HUES64 (cell line): ENCODE data around the gene NUCKS1.
"Not testable (repeated sequence)": the region's sequence is repeated elsewhere in the genome, so short reads cannot be mapped to it uniquely, and the experiment has no call there.

Experiments used
- H3K27ac ChIP-seq: 2 replicates; pipeline ENCODE4 v1.7.0; 2013; ENCODE audit warnings: low read depth, low read length, inconsistent platforms
- H3K27me3 ChIP-seq: 2 replicates; pipeline ENCODE4 v1.6.1; 2013; ENCODE audit warnings: mild to moderate bottlenecking, low read length; ENCODE audit not compliant: insufficient read depth
- H3K36me3 ChIP-seq: 2 replicates; pipeline ENCODE4 v1.6.1; 2013; ENCODE audit warnings: mild to moderate bottlenecking, low read length; ENCODE audit not compliant: insufficient read depth
- H3K4me1 ChIP-seq: 2 replicates; pipeline ENCODE4 v1.6.1; 2013; ENCODE audit warnings: mild to moderate bottlenecking, low read length, moderate library complexity; ENCODE audit not compliant: insufficient read depth
- H3K4me3 ChIP-seq: 2 replicates; pipeline ENCODE4 v1.5.1; 2013; ENCODE audit warnings: mild to moderate bottlenecking, low read length, moderate library complexity
- H3K9ac ChIP-seq: 2 replicates; pipeline ENCODE4 v1.6.1; 2013; ENCODE audit warnings: mild to moderate bottlenecking, low read depth, low read length
- H3K9me3 ChIP-seq: 2 replicates; pipeline ENCODE4 v1.6.1; 2013; ENCODE audit warnings: low read depth, low read length; ENCODE audit not compliant: insufficient read depth
- WGBS: fragments of 150-250, 120-280 bp; methylation state at CpG from one replicate; pipeline ENCODE4 v1.1.7; 2013; ENCODE audit warnings: missing lambda C conversion rate; 5-methylcytosine and 5-hydroxymethylcytosine counted together

The NUCKS1 gene

GRCh38 chr1:205725514-205725913, 24.5 kb downstream of the NUCKS1 start:
- 100% methylated on average over 1 of the region's 1 CpG for WGBS
- Histone ChIP-seq H3K36me3 (peaks cover 90% of the 10 kb centered on the region), H3K9ac (no peak overlapping the region), H3K4me3 (no peak overlapping the region), H3K27ac (no peak overlapping the region), H3K27me3 (no peaks in the 10 kb centered on the region), H3K4me1 (no peaks in the 10 kb centered on the region), H3K9me3 (no peaks in the 10 kb centered on the region)

- peaks cover 99% of the 10 kb centered on the region for H3K36me3 ChIP-seq
- not testable (repeated sequence) for H3K4me1 ChIP-seq, H3K9ac ChIP-seq, H3K27me3 ChIP-seq, H3K4me3 ChIP-seq, H3K27ac ChIP-seq, H3K9me3 ChIP-seq
- 91% methylated on average over 2 of the region's 2 CpGs for whole genome bisulfite sequencing
Measured at GRCh38 chr1:205720740-205721139, 29.2 kb downstream of the NUCKS1 start.

- H3K4me3 ChIP-seq: no peak overlapping the region
- H3K27me3 ChIP-seq: no peaks in the 10 kb centered on the region
- H3K36me3 ChIP-seq: peaks cover 99% of the 10 kb centered on the region
- H3K27ac ChIP-seq: no peak overlapping the region
- H3K4me1 ChIP-seq: peaks cover 10% of the 10 kb centered on the region; the same call in 1 of the 2 replicates
- no peak overlapping the region for H3K9ac ChIP-seq
- H3K9me3 ChIP-seq: no peaks in the 10 kb centered on the region
Measured at GRCh38 chr1:205719762-205720161, 30.2 kb downstream of the NUCKS1 start.

- no peak overlapping the region for H3K27ac ChIP-seq
Measured at GRCh38 chr1:205719015-205719414, 31.0 kb downstream of the NUCKS1 start.

GRCh38 chr1:205716371-205717132, 33.4 kb downstream of the NUCKS1 start:
- WGBS: 98% methylated on average over 7 of the region's 7 CpGs
- Histone ChIP-seq H3K4me1 (peaks cover 22% of the 10 kb centered on the region), H3K36me3 (peaks cover 79% of the 10 kb centered on the region)

More at GRCh38 chr1:205719015-205719414, 31.0 kb downstream of the NUCKS1 start:
- Histone ChIP-seq H3K4me1 (peaks cover 10% of the 10 kb centered on the region; the same call in 1 of the 2 replicates), H3K4me3 (no peak overlapping the region), H3K36me3 (peaks cover 99% of the 10 kb centered on the region), H3K9ac (no peak overlapping the region), H3K9me3 (no peaks in the 10 kb centered on the region), H3K27me3 (no peaks in the 10 kb centered on the region)
- 92% methylated on average over 3 of the region's 3 CpGs for WGBS

DNA sequence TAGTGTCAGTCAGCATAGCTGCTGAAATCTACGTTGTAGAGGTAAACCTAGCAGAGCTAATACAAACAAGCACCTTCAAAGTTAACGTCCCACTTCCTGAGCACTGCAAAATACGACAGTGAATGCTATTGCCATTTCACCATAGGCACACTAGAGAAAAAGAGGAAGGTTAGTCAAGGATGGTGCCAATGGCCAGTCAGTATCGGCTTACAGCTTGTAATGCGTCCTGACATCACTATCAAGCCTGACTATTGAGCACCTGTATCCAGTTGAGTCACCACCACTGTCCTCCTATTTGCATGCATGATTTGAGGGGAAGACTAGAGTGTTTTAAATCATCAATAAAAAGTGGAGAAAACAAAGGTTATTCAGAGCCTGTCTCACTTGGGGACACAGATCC, 34.4 kb downstream of the NUCKS1 start:
- Histone ChIP-seq H3K4me1 (peaks cover 22% of the 10 kb centered on the region), H3K9me3 (no peaks in the 10 kb centered on the region), H3K9ac (no peak overlapping the region), H3K27ac (no peak overlapping the region), H3K36me3 (peaks cover 73% of the 10 kb centered on the region), H3K27me3 (no peaks in the 10 kb centered on the region), H3K4me3 (no peak overlapping the region)
- 86% methylated on average over 5 of the region's 5 CpGs for WGBS

More at GRCh38 chr1:205716371-205717132, 33.4 kb downstream of the NUCKS1 start:
- Histone ChIP-seq H3K27ac (peak overlapping the region; percentile 15; the same call in 1 of the 2 replicates), H3K9me3 (no peaks in the 10 kb centered on the region), H3K27me3 (no peaks in the 10 kb centered on the region), H3K4me3 (no peak overlapping the region), H3K9ac (no peak overlapping the region)

GRCh38 chr1:205714906-205715246, 35.1 kb downstream of the NUCKS1 start:
- Histone ChIP-seq H3K36me3 (peaks cover 73% of the 10 kb centered on the region), H3K27me3 (no peaks in the 10 kb centered on the region), H3K4me3 (no peak overlapping the region), H3K9me3 (no peaks in the 10 kb centered on the region), H3K4me1 (peaks cover 22% of the 10 kb centered on the region), H3K9ac (no peak overlapping the region), H3K27ac (no peak overlapping the region; the same call in 1 of the 2 replicates)
- WGBS: 95% methylated on average over 4 of the region's 4 CpGs

DNA sequence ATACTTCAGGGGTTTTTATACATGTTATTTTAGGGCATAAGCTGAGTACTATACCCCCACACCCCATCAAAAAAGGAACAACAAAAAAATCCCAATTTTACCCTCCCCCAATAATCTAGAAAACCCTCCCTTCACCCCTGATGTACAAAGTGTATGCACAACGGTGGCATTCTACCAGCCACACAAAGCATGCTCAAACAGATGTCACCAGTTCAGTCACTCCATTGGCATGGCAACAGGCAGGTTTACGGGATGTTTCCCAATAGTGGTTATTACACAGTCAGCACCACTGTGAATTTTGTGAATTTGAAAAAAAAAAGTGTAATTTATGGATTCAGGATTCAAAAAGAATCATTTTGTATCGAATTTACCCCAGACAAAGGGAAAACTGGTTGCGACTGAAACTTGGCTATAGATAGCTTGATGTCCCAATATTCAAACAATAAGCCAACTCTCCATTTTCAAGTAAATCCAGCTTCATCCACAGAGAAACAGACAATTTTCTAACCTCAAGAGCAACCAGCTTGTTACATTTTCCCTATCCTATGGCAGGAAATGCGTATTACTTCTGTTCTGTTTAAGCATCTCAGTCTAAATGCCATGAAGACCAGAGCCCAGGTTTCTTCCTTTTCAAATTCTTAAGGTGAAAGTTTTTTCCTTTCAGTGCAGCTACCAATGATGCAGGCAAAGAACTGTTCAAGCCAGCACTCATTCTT, 35.6 kb downstream of the NUCKS1 start:
- peaks cover 22% of the 10 kb centered on the region for H3K4me1 ChIP-seq
- H3K27ac ChIP-seq: peak overlapping the region; percentile 5; the same call in 1 of the 2 replicates
- peaks cover 73% of the 10 kb centered on the region for H3K36me3 ChIP-seq
- no peak overlapping the region for H3K4me3 ChIP-seq
- H3K9me3 ChIP-seq: no peaks in the 10 kb centered on the region
- no peak overlapping the region for H3K9ac ChIP-seq
- 95% methylated on average over 5 of the region's 5 CpGs for WGBS
- H3K27me3 ChIP-seq: no peaks in the 10 kb centered on the region

DNA sequence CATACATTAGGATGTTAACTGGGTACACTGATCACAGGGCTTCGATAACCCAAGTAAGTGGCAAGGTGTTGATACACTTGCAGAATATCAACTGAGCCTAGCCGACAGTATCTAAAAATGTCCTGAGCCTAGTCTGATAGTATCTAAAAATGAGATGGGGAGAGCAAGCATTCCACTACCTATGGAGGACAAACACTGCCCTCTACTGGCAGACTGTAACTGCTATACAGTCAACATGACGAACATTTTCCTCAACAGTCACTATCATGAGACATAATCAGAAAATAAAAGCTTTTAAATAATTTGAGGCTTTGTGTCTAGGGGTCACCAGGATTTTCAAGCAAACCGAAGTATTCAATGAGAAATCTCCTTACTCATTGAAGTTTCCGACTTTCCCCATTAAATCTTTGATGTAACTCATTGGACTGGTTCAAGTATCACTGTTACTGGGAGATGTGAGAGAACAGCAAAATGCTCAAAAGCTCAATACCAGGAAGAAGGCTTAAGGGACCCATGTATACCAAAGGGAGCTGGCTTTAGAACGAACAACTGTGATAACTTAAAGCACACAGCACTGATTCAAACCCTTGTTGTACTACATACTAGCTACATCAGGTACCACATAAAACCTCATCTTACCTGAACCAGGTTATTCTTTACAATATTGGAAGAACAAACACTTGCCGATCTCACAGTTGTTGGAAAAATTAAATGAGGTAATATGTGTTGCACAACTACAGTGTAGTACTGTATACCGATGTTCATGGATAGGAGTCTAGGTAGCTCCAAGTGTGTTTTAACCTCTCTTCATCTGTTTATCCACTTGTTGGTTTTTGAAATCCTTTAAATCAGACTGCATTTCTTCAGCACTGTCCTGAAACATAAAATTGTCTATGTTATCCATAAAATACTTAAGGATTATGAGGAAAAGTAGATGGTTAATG, 38.6 kb downstream of the NUCKS1 start:
- peak overlapping the region; percentile 27; the same call in 1 of the 2 replicates for H3K27ac ChIP-seq
- peaks cover 56% of the 10 kb centered on the region for H3K36me3 ChIP-seq
- peaks cover 22% of the 10 kb centered on the region for H3K4me1 ChIP-seq
- WGBS: 63% methylated on average over 8 of the region's 8 CpGs
- H3K9ac ChIP-seq: no peak overlapping the region
- no peaks in the 10 kb centered on the region for H3K27me3 ChIP-seq
- H3K4me3 ChIP-seq: no peak overlapping the region
- no peaks in the 10 kb centered on the region for H3K9me3 ChIP-seq

- Histone ChIP-seq H3K9me3 (no peaks in the 10 kb centered on the region), H3K27ac (no peak overlapping the region), H3K9ac (no peak overlapping the region), H3K27me3 (no peaks in the 10 kb centered on the region), H3K4me3 (no peak overlapping the region), H3K36me3 (peaks cover 46% of the 10 kb centered on the region), H3K4me1 (peaks cover 14% of the 10 kb centered on the region)
- 94% methylated on average over 1 of the region's 1 CpG for WGBS
Measured at GRCh38 chr1:205710201-205711062, 39.5 kb downstream of the NUCKS1 start.
